Ovary (tissue), 10 donors: ENCODE data around the gene SLC41A1. TPM values are rescaled to one million over a fixed set of nuclear protein-coding genes. Genes with fewer than 3 reads are reported as not detected.
"Not testable (repeated sequence)": the region's sequence is repeated elsewhere in the genome, so short reads cannot be mapped to it uniquely, and the experiment has no call there.

ENCODE experiments used
- DNase-seq, 5 donors: peaks; one replicate each; pipeline ENCODE4 v3.0.0-alpha.2; 2019 to 2020
- H3K27ac ChIP-seq, 2 donors: fragments of 200-600 bp; one replicate each; pipeline versions ENCODE4 v1.5.1 to v1.8.0; 2019 to 2022
- H3K27me3 ChIP-seq: fragments of 200-600 bp; one replicate; pipeline ENCODE4 v1.8.0; 2022
- H3K36me3 ChIP-seq: fragments of 200-600 bp; sonication (generic); one replicate; pipeline ENCODE4 v1.5.1; 2019
- H3K4me1 ChIP-seq: one replicate; pipeline ENCODE4 v1.8.1; 2013; ENCODE audit warnings: mild to moderate bottlenecking, moderate library complexity; ENCODE audit not compliant: insufficient read depth
- H3K4me3 ChIP-seq: fragments of 200-600 bp; sonication (generic); one replicate; pipeline ENCODE4 v1.5.1; 2017
- H3K9me3 ChIP-seq, 2 donors: fragments of 200-600 bp in 1 of 2; sonication (generic) in 1 of 2; one replicate each; pipeline versions ENCODE4 v1.5.1 to v1.8.1; 2013 to 2019; ENCODE audit warnings: mild to moderate bottlenecking in 1 of 2, moderate library complexity in 1 of 2
- EP300 ChIP-seq: sonication (generic); formaldehyde crosslinking; IDR thresholded peaks from one replicate; pipeline ENCODE4 v1.6.1; 2017; ENCODE audit warnings: antibody characterized with exemption
- POLR2A ChIP-seq: fragments of 450-650 bp; IDR thresholded peaks from one replicate; pipeline ENCODE4 v1.6.1; 2017; ENCODE audit warnings: antibody characterized with exemption, mild to moderate bottlenecking, moderate library complexity
- WGBS, 3 donors: extraction: QIAGEN DNeasy Blood & Tissue Kit in 1 of 3; methylation state at CpG; one replicate each; pipeline versions ENCODE4 v1.1.5 to v1.1.7; 2013 to 2017; 5-methylcytosine and 5-hydroxymethylcytosine counted together
- intact Hi-C, 4 donors: fragments of 100-400 bp; cut with DNase I; formaldehyde crosslinking; loops; one replicate each; pipeline versions ENCODE4 v1.11.0 to v1.15.1; 2022 to 2023
- long read RNA-seq, 3 donors: library from polyadenylated mRNA in 2 of 3; unstranded in 2 of 3; transcript quantifications; one replicate each; pipeline ENCODE4 v2.0.0 and lab custom pipeline, GENCODE V29; 2021 to 2026
- polyA plus RNA-seq, 2 donors: library from polyadenylated mRNA; stranded (reverse); fragments of 200-250 nt in 1 of 2; fragments of 350-450 nt in 1 of 2; fragmentation: Illumina TruSeq in 1 of 2; extraction: RNeasy Lipid Tissue Mini Kit (QIAGEN cat#74804) in 1 of 2; gene quantifications; one replicate each; pipeline ENCODE4 v1.2.3, GENCODE V29; 2013 to 2014
- total RNA-seq, 7 donors: library from RNA; depleted of rRNA in 2 of 7; stranded (reverse); fragments of >200 nt in 2 of 7; fragmentation: NEBNext Ultra II Directional in 3 of 7; extraction: Animal tissue kit (Norgen Biotek cat#: 25700) in 3 of 7; gene quantifications; one replicate each; pipeline versions ENCODE4 v1.1.0 to v1.2.4, GENCODE V29; 2016 to 2023
- TF ChIP-seq, protein P1 (sequence below), 3 donors: fragments of 450-650 bp in 2 of 3; fragments of 200-600 bp in 1 of 3; IDR thresholded peaks; one replicate each; pipeline versions ENCODE4 v1.5.1 to v1.8.0; 2016 to 2022; ENCODE audit warnings: antibody characterized with exemption in 3 of 3, mild to moderate bottlenecking in 1 of 3
- donor health status: DM: no; HTN: no; CAD: no; lungs with moderate emphysema.
- donor health status: DM: no; HTN: no; CAD: no.
- donor health status: Bipolar disorder and iron deficiency.
- donor health status: DM: yes; HTN: yes; CAD: no.
- donor health status: DM: no; HTN: no; CAD: no.
- donor health status: DM: yes; HTN: yes; CAD: no.

SLC41A1 gene
- total RNA-seq (10 to 100 TPM; 12.5 to 45.0 (median 33.5) TPM), polyA plus RNA-seq (10 to 100 TPM; 17.8 to 75.9 TPM)
- long read RNA-seq, donor 1, full-length matches to known transcripts, result 3 of 15 reads
- long read RNA-seq, donor 1, partial matches to known transcripts, result 7 of 15 reads
- long read RNA-seq, donor 1, other reads (novel, unspliced or antisense), result 5 of 15 reads
- long read RNA-seq, donor 2, full-length matches to known transcripts, result 7 of 13 reads
- long read RNA-seq, donor 2, partial matches to known transcripts, result 6 of 13 reads
- long read RNA-seq, donor 2, other reads (novel, unspliced or antisense), result 0 of 13 reads
- long read RNA-seq, donor 3, full-length matches to known transcripts, result 47 of 68 reads
- long read RNA-seq, donor 3, partial matches to known transcripts, result 12 of 68 reads
- long read RNA-seq, donor 3, other reads (novel, unspliced or antisense), result 9 of 68 reads

DNA sequence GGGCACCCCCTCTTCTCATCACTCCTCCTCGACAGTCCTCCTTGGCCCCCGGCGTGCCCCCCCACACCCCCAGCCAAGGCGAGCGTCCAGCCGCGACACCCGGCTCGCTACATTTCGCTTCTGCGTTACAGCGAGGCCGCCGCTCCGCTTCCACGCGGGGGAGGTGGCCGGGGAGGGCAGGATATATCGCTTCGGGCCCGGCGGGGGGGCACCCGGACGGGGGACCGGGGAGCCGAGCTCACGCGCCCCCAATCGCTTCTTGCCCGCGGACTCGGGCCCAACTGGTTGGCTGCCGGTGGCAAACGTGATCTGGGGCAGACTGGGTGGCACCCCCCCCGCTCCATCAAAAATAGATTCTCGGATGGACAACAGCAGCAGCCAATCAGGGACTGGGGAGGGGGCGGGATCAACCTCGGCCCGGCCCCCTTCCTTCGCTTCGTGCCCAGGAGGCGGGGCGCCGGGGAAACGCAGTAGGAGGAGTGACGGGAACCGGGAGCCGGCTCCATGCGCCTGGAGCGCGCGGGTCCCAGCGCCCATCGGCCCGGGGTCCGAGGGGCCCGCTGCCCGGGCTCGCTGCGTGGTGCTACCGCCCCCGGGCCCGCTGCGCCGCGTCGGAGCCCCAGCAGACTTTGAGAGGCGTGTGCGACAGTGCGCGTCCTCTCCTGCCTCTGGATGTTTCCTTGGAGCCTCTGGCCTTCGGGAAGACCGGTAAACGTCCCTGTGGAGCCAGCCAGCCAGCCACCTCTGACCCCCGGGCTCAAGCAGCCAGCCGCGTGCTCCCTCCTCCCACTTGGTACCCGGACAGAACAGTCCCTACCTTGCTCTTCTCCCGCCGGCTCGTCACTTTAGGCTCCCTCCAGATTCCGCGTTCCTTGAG is at the start of gene SLC41A1:
TSS of gene SLC41A1 (minus strand) at position 321 of the 877 bp plus-strand sequence. CDS start 2,757 bp downstream, outside the sequence.
- Histone ChIP-seq H3K36me3 (no peaks in the 10 kb centered on the region), H3K27me3 (no peaks in the 10 kb centered on the region), H3K9me3 (no peaks in the 10 kb centered on the region), H3K4me3 (peak within 1 kb of the TSS; percentile 85), H3K4me1 (peaks cover 27% of the 10 kb centered on the region), H3K27ac (peak within 1 kb of the TSS; percentile 87 to 90)
- 0 to 1% (median 0%) methylated on average over 48 to 83 of the region's 83 CpGs for WGBS, 3 donors
- TF ChIP-seq POLR2A (peak; percentile 85), EP300 (no peak)
- TF ChIP-seq, protein P1, sequence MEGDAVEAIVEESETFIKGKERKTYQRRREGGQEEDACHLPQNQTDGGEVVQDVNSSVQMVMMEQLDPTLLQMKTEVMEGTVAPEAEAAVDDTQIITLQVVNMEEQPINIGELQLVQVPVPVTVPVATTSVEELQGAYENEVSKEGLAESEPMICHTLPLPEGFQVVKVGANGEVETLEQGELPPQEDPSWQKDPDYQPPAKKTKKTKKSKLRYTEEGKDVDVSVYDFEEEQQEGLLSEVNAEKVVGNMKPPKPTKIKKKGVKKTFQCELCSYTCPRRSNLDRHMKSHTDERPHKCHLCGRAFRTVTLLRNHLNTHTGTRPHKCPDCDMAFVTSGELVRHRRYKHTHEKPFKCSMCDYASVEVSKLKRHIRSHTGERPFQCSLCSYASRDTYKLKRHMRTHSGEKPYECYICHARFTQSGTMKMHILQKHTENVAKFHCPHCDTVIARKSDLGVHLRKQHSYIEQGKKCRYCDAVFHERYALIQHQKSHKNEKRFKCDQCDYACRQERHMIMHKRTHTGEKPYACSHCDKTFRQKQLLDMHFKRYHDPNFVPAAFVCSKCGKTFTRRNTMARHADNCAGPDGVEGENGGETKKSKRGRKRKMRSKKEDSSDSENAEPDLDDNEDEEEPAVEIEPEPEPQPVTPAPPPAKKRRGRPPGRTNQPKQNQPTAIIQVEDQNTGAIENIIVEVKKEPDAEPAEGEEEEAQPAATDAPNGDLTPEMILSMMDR (IDR thresholded peaks at IDR 0.05), result no peak
- intact Hi-C loops, result no loop called here
- peak; percentile 93 to 96 (median 95) for DNase-seq

GRCh38 chr1:205861540-205861939 is 48.5 kb upstream of the SLC41A1 start:
- DNase-seq, result no peak
- Histone ChIP-seq H3K4me3 (no peak overlapping the region), H3K9me3 (no peaks in the 10 kb centered on the region), H3K36me3 (no peaks in the 10 kb centered on the region), H3K27me3 (no peaks in the 10 kb centered on the region), H3K27ac (no peak overlapping the region), H3K4me1 (no peaks in the 10 kb centered on the region)
- intact Hi-C loops, result no loop called here
- 97 to 98% (median 98%) methylated on average over 2 of the region's 2 CpGs for WGBS, 3 donors
- TF ChIP-seq, protein P1 (IDR thresholded peaks at IDR 0.05), result no peak
- TF ChIP-seq EP300 (no peak), POLR2A (no peak)

GRCh38 chr1:205858141-205858961 is 45.4 kb upstream of the SLC41A1 start:
- no peak overlapping the region for H3K27ac ChIP-seq
- H3K9me3 ChIP-seq, result no peaks in the 10 kb centered on the region
- WGBS, 3 donors, result 50 to 80% (median 52%) methylated on average over 6 of the region's 6 CpGs
- H3K27me3 ChIP-seq, result no peaks in the 10 kb centered on the region
- no peaks in the 10 kb centered on the region for H3K36me3 ChIP-seq
- intact Hi-C loops, result no loop called here
- no peaks in the 10 kb centered on the region for H3K4me1 ChIP-seq
- H3K4me3 ChIP-seq, result no peak overlapping the region
- TF ChIP-seq POLR2A (no peak), EP300 (no peak)
- TF ChIP-seq, protein P1 (IDR thresholded peaks at IDR 0.05), result no peak
- DNase-seq, result no peak

DNA sequence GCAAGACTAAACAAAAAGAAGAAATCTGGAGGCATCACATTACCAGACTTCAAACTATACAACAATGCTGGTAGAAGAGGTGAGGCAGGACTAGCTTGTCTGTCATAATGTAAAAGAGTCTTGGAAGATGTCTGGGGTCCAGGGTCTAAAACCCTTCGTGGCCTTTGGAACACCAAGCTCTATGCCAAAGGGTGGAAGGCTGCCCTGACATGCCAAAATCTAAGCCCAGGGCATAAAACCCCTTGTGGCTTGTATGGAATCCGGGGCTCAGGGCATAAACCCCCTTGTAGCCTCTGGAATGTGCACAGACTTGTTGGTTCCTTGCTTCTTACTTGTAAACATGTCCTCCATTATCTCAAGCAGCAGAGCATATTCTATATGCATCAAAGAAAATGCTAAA is 44.5 kb upstream of the SLC41A1 start:
- H3K4me3 ChIP-seq, DNase-seq, H3K27me3 ChIP-seq, H3K27ac ChIP-seq, H3K36me3 ChIP-seq, H3K9me3 ChIP-seq, H3K4me1 ChIP-seq, intact Hi-C loops: not testable (repeated sequence)
- 72 to 96% (median 79%) methylated on average over 2 of the region's 2 CpGs for whole genome bisulfite sequencing, 3 donors
